Measurements from ENCODE around the gene KRT4.

Gene KRT4

DNA sequence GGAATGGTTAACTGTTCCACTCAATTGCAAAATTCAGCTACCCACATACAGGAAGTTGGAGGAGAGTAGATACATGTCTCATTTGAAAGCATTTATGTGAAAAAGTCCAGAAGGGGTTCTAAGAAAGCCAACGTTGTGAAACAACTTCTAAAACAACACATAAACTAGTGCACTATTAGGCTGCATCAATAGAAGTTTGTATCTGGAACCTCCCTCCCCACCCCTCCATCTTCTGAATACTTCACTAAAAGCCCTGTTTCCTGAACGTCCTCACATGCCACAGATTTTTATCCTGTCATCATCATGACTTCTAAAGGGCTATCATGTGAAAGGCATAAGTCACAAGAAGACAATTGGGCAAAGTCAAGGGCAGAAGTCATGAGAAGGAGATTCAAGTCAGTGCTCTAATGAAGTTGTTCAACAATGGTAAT lies 14.7 kb upstream of the KRT4 start:
- TF ChIP-seq TAF1 (IDR thresholded peaks at IDR 0.05; ENCODE audit: low read depth) (no peak), EP300 (IDR thresholded peaks at IDR 0.05; ENCODE audit: borderline replicate concordance) (no peak), RAD21 (IDR thresholded peaks at IDR 0.05; ENCODE audit: low read depth) (no peak), ZBTB7A (IDR thresholded peaks at IDR 0.05; ENCODE audit: low read depth) (no peak), TCF12 (IDR thresholded peaks at IDR 0.05; ENCODE audit: low read depth) (no peak), CREB1 (IDR thresholded peaks at IDR 0.05; ENCODE audit: low read depth) (no peak), EGR1 (IDR thresholded peaks at IDR 0.05) (no peak), TEAD4 (IDR thresholded peaks at IDR 0.05) (no peak), NFIC (IDR thresholded peaks at IDR 0.05) (no peak), YY1 (IDR thresholded peaks at IDR 0.05; ENCODE audit: low read depth) (no peak)
- TF ChIP-seq, protein P1, sequence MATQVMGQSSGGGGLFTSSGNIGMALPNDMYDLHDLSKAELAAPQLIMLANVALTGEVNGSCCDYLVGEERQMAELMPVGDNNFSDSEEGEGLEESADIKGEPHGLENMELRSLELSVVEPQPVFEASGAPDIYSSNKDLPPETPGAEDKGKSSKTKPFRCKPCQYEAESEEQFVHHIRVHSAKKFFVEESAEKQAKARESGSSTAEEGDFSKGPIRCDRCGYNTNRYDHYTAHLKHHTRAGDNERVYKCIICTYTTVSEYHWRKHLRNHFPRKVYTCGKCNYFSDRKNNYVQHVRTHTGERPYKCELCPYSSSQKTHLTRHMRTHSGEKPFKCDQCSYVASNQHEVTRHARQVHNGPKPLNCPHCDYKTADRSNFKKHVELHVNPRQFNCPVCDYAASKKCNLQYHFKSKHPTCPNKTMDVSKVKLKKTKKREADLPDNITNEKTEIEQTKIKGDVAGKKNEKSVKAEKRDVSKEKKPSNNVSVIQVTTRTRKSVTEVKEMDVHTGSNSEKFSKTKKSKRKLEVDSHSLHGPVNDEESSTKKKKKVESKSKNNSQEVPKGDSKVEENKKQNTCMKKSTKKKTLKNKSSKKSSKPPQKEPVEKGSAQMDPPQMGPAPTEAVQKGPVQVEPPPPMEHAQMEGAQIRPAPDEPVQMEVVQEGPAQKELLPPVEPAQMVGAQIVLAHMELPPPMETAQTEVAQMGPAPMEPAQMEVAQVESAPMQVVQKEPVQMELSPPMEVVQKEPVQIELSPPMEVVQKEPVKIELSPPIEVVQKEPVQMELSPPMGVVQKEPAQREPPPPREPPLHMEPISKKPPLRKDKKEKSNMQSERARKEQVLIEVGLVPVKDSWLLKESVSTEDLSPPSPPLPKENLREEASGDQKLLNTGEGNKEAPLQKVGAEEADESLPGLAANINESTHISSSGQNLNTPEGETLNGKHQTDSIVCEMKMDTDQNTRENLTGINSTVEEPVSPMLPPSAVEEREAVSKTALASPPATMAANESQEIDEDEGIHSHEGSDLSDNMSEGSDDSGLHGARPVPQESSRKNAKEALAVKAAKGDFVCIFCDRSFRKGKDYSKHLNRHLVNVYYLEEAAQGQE (IDR thresholded peaks at IDR 0.05; ENCODE audit: low read depth): no peak
- TF ChIP-seq, protein P2, sequence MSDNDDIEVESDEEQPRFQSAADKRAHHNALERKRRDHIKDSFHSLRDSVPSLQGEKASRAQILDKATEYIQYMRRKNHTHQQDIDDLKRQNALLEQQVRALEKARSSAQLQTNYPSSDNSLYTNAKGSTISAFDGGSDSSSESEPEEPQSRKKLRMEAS (IDR thresholded peaks at IDR 0.05): no peak
- TF ChIP-seq, protein P3, sequence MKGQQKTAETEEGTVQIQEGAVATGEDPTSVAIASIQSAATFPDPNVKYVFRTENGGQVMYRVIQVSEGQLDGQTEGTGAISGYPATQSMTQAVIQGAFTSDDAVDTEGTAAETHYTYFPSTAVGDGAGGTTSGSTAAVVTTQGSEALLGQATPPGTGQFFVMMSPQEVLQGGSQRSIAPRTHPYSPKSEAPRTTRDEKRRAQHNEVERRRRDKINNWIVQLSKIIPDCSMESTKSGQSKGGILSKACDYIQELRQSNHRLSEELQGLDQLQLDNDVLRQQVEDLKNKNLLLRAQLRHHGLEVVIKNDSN (IDR thresholded peaks at IDR 0.05): no peak

DNA sequence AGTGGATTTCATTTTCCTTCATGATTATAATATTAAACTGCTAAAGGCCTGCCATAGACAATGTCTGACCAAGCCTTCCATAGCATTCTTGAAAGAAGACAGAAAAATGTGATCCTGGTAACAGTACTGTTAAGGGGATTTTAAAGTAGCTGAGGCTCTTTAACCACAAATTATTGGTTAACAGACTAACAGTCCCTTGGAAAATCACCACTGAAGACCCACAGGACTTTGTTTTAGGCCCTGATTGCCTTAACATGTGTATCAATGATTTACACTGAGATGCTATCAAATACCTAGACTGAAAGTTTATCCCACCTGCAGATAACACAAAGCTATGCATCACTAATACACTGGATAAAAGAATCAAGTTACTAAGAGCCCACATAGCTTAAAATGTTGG lies 14.2 kb upstream of the KRT4 start:
- TF ChIP-seq NFIC (IDR thresholded peaks at IDR 0.05) (no peak), TEAD4 (IDR thresholded peaks at IDR 0.05) (no peak), CEBPB (IDR thresholded peaks at IDR 0.05) (no peak)
- TF ChIP-seq, protein P3 (IDR thresholded peaks at IDR 0.05): no peak

DNA sequence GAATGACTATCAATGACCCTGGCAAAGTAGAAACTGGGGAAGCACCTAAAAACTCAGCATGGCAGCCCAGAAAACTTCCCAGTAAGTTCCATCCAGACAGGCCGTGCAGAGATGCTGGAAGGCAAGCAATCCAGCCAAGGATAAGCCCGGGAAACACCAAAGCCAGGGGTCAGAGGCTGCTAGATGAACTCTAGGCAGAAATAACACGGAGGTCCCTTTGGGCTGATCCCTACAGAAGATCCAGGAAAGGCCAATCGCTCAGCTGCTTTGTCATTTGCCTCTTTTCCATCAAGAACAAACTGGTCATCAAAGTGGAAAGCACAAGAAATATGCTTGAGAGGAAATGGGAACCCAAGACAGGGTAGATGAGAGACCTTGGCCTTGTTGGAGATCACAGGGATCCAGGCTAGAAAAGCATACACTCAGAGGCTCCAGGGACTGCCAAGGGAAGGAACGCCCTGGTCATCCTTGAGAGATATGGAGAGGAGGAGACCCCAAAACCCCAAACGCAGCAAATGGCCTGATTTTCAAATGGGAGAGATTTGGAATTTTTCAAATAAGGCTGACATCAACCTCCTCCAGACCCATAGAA lies 13.7 kb upstream of the KRT4 start:
- TF ChIP-seq, protein P1 (IDR thresholded peaks at IDR 0.05; ENCODE audit: low read depth): no peak
- TF ChIP-seq RAD21 (IDR thresholded peaks at IDR 0.05; ENCODE audit: low read depth) (no peak), TCF12 (IDR thresholded peaks at IDR 0.05; ENCODE audit: low read depth) (no peak), CREB1 (IDR thresholded peaks at IDR 0.05; ENCODE audit: low read depth) (no peak), CEBPB (IDR thresholded peaks at IDR 0.05) (no peak), EP300 (IDR thresholded peaks at IDR 0.05; ENCODE audit: borderline replicate concordance) (no peak), ZBTB7A (IDR thresholded peaks at IDR 0.05; ENCODE audit: low read depth) (no peak), FOXM1 (IDR thresholded peaks at IDR 0.05; ENCODE audit: borderline replicate concordance, low read depth) (no peak), TEAD4 (IDR thresholded peaks at IDR 0.05) (no peak), TAF1 (IDR thresholded peaks at IDR 0.05; ENCODE audit: low read depth) (no peak), NFIC (IDR thresholded peaks at IDR 0.05) (no peak), YY1 (IDR thresholded peaks at IDR 0.05; ENCODE audit: low read depth) (no peak), EGR1 (IDR thresholded peaks at IDR 0.05) (no peak)
- TF ChIP-seq, protein P2 (IDR thresholded peaks at IDR 0.05): no peak
- TF ChIP-seq, protein P3 (IDR thresholded peaks at IDR 0.05): no peak

DNA sequence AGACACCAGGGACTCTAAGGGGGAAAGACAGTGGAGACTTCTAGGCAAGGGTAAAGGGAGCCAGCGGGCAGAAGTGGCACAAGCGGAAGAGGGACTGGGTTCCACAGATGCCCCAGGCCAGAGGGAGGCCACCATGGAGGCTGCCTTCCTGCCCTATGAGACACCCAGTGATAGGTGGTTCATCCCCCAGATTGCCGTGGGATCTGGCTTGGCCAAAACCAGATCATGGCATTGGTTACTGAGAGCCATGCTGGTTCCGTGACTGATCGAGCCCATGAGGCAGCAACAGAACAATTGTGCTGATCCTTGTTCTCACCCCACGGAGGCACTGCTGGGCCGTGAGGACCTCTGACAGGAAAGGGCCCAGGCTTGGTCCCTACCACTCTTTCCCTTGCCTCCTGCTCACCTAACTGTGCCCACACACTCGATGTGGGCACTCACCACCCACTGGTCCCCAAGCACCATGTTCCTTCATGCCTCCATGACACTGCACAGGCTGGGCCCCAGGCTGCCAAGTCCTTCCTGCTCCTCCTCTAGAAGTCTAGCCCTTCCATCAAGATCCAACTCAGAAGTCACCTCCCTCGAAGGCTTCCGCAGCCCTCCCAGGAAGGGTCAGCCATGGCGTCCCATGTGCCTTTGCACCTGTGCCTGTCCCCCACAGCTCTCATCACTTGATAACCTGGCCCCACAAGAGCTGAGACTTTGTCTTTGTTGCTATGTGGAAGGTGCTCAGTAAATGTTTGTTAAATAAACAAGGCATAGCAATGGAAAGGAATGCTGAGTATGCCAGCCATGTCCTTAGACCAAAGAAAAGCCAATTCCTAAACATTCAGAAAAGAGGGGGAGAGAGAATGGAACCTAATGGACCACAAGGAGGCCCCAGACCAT lies 12.9 kb upstream of the KRT4 start:
- TF ChIP-seq FOXM1 (IDR thresholded peaks at IDR 0.05; ENCODE audit: borderline replicate concordance, low read depth): no peak
- TF ChIP-seq ZBTB7A (IDR thresholded peaks at IDR 0.05; ENCODE audit: low read depth): no peak
- TF ChIP-seq TAF1 (IDR thresholded peaks at IDR 0.05; ENCODE audit: low read depth): no peak

DNA sequence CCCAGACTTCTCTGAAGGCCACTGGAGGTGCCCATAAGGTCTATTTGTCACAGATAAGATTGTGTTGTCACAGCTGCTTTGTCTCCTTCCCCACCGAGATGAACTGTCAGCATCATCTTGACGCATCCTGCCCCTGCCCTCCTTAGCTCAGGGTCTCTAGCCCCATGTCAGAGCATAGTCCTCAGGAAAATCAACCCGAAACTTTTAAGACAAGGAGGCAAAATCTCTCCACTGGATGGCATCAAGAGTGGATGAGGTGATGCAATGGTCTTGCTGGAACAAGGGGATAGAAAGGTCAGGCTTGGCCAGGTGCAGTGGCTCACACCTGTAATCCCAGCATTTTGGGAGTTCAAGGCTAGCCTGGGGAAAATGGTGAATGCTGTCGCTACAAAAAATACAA lies 12.0 kb upstream of the KRT4 start:
- TF ChIP-seq EGR1 (IDR thresholded peaks at IDR 0.05) (no peak), CREB1 (IDR thresholded peaks at IDR 0.05; ENCODE audit: low read depth) (no peak), NFIC (IDR thresholded peaks at IDR 0.05) (no peak), EP300 (IDR thresholded peaks at IDR 0.05; ENCODE audit: borderline replicate concordance) (no peak), TEAD4 (IDR thresholded peaks at IDR 0.05) (no peak), RAD21 (IDR thresholded peaks at IDR 0.05; ENCODE audit: low read depth) (no peak), YY1 (IDR thresholded peaks at IDR 0.05; ENCODE audit: low read depth) (no peak), FOXM1 (IDR thresholded peaks at IDR 0.05; ENCODE audit: borderline replicate concordance, low read depth) (no peak)
- TF ChIP-seq, protein P2 (IDR thresholded peaks at IDR 0.05): no peak
- TF ChIP-seq, protein P1 (IDR thresholded peaks at IDR 0.05; ENCODE audit: low read depth): no peak

Data from Ishikawa (cell line).